Epithelial cell of esophagus (primary cell): ENCODE data around the gene PRPF40A.

Experiments used
- DNase-seq: peaks from one replicate; pipeline ENCODE4 v3.0.0; 2010; ENCODE audit warnings: low read depth
- H3K4me3 ChIP-seq: 2 replicates; pipeline ENCODE4 v1.5.1; 2011; ENCODE audit warnings: mild to moderate bottlenecking, low read length, control low read depth
- CTCF ChIP-seq: IDR thresholded peaks from 2 replicates; pipeline ENCODE4 v1.5.1; 2011; ENCODE audit warnings: low read depth, mild to moderate bottlenecking, low read length, control low read depth, inconsistent platforms; ENCODE audit not compliant: insufficient read depth; ENCODE audit errors: missing control alignments

Gene PRPF40A

GRCh38 chr2:152620208-152620607, 97.1 kb downstream of the PRPF40A start:
- DNase-seq, result no peak
- H3K4me3 ChIP-seq, result no peak overlapping the region
- no peak for TF ChIP-seq CTCF

GRCh38 chr2:152618193-152618564, 99.1 kb downstream of the PRPF40A start:
- DNase-seq, result no peak
- H3K4me3 ChIP-seq, result no peak overlapping the region

GRCh38 chr2:152617456-152618192, 99.6 kb downstream of the PRPF40A start:
- no peak for TF ChIP-seq CTCF
- H3K4me3 ChIP-seq, result no peak overlapping the region
- DNase-seq, result no peak

More at GRCh38 chr2:152618193-152618564, 99.1 kb downstream of the PRPF40A start:
- no peak for TF ChIP-seq CTCF

GRCh38 chr2:152615177-152615576, 102.1 kb downstream of the PRPF40A start:
- DNase-seq, result peak; percentile 18
- no peak overlapping the region for H3K4me3 ChIP-seq
- TF ChIP-seq CTCF, result no peak

GRCh38 chr2:152613235-152613634, 104.0 kb downstream of the PRPF40A start:
- no peak for TF ChIP-seq CTCF
- no peak for DNase-seq
- H3K4me3 ChIP-seq, result no peak overlapping the region

- H3K4me3 ChIP-seq, result no peak overlapping the region
- peak; percentile 51 for DNase-seq
- TF ChIP-seq CTCF, result no peak
Measured at GRCh38 chr2:152611458-152612231, 105.6 kb downstream of the PRPF40A start.

GRCh38 chr2:152609699-152610098, 107.6 kb downstream of the PRPF40A start:
- no peak for TF ChIP-seq CTCF
- DNase-seq, result no peak
- H3K4me3 ChIP-seq, result no peak overlapping the region
